ENCODE results near the gene PDE4C. TPM values are rescaled to one million over a fixed set of nuclear protein-coding genes. Genes with fewer than 3 reads are reported as not detected.
"Not testable (repeated sequence)": the region's sequence is repeated elsewhere in the genome, so short reads cannot be mapped to it uniquely, and the experiment has no call there.

PDE4C gene
- total RNA-seq, 4 donors from 2014 or later = 0.29 TPM; not detected in 3

DNA sequence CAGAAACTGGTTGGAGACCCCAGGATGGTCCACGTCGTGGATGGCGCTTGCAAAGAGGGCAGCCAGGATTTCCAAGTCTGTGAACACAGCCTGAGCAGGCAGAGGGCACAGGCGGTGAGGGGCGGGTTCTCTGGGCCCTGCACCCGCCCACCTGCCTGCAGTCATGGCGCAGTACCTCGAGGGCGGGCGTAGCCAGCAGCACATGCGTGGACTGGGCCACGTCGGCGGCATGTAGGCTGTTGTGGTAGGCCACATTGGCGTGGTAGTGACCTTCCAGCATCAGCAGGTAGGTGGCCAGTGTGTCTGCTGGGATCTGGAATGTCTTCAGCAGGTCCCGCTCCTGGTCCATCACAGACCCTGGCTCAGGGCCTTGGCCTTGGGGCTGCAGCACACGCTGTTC is 8.1 kb downstream of the PDE4C start:
- intact Hi-C loops (cut with DNase I; ENCODE audit: low total_unique reads) = no loop called here
- no peak for DNase-seq (ENCODE audit: low spot score in 2 of 2)
- 66 to 75% methylated on average over 16 to 17 of the region's 17 CpGs for WGBS, 2 donors
- TF ChIP-seq, protein P1, sequence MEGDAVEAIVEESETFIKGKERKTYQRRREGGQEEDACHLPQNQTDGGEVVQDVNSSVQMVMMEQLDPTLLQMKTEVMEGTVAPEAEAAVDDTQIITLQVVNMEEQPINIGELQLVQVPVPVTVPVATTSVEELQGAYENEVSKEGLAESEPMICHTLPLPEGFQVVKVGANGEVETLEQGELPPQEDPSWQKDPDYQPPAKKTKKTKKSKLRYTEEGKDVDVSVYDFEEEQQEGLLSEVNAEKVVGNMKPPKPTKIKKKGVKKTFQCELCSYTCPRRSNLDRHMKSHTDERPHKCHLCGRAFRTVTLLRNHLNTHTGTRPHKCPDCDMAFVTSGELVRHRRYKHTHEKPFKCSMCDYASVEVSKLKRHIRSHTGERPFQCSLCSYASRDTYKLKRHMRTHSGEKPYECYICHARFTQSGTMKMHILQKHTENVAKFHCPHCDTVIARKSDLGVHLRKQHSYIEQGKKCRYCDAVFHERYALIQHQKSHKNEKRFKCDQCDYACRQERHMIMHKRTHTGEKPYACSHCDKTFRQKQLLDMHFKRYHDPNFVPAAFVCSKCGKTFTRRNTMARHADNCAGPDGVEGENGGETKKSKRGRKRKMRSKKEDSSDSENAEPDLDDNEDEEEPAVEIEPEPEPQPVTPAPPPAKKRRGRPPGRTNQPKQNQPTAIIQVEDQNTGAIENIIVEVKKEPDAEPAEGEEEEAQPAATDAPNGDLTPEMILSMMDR (IDR thresholded peaks at IDR 0.05) = no peak
- no peak for TF ChIP-seq POLR2A (IDR thresholded peaks at IDR 0.05)
- no peak overlapping the region for H3K4me3 ChIP-seq (ENCODE audit: low read depth, poor library complexity, severe bottlenecking)

DNA sequence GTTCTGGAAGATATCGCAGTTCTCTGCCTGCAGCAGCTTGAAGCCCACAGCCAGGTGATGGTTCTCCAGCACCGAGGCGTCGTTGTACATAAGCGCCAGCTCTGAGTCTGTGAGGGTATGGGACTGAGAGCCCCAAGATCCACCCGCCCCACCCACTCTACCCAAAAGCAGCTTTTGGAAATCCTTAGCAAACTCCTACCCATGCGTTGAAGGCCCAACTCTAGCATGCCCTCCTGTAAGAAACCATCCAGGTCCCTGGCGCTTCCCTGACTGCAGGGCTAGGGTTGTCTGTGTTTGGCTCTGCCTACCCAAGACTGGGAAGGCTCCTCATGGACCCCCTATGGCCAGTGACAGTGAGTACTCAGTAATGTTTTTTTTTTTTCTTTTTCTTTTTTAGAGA is 9.4 kb downstream of the PDE4C start:
- 92 to 99% methylated on average over 8 of the region's 8 CpGs for WGBS, 2 donors
- DNase-seq (ENCODE audit: low spot score in 2 of 2) = no peak
- H3K4me3 ChIP-seq (ENCODE audit: low read depth, poor library complexity, severe bottlenecking) = no peak overlapping the region
- TF ChIP-seq, protein P1 (IDR thresholded peaks at IDR 0.05) = no peak
- TF ChIP-seq POLR2A (IDR thresholded peaks at IDR 0.05) = no peak
- intact Hi-C loops (cut with DNase I; ENCODE audit: low total_unique reads) = no loop called here

DNA sequence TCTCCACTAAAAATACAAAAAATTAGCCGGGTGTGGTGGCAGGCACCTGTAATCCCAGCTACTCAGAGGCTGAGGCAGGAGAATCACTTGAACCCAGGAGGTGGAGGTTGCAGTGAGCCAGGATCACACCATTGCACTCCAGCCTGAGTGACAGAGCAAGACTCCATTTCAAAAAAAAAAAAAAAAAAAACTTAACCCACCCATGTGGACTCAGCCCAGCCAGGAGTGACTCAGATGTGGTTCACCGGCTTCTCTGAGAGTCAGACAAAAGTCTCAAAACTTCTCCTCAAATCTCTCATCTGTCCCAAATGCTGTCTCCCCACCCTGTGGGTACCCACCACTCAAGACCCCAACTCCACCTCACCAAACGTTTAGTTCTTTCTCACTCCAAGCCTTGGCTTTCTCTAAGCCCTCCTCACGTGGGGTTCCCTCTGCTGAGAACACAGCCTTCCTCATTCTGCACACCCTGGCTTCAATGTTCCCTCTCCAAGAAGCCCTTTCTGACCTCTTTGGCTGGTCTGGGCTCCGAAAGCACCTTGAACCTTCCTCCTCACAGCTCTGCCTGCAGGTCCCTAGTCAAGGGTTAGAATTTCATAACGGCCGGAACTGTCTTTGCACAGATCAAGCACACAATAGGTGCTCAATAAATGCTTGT is 11.3 kb downstream of the PDE4C start:
- no peak overlapping the region for H3K4me3 ChIP-seq (ENCODE audit: low read depth, poor library complexity, severe bottlenecking)
- no peak for TF ChIP-seq POLR2A (IDR thresholded peaks at IDR 0.05)
- TF ChIP-seq, protein P1 (IDR thresholded peaks at IDR 0.05) = no peak
- intact Hi-C loops (cut with DNase I; ENCODE audit: low total_unique reads) = loop anchor here (5.0 kb wide), 1 partner anchor 37 kb away; no protein-coding TSS in a partner anchor
- 57% methylated on average over 7 of the region's 7 CpGs for WGBS, 2 donors
- no peak for DNase-seq (ENCODE audit: low spot score in 2 of 2)

DNA sequence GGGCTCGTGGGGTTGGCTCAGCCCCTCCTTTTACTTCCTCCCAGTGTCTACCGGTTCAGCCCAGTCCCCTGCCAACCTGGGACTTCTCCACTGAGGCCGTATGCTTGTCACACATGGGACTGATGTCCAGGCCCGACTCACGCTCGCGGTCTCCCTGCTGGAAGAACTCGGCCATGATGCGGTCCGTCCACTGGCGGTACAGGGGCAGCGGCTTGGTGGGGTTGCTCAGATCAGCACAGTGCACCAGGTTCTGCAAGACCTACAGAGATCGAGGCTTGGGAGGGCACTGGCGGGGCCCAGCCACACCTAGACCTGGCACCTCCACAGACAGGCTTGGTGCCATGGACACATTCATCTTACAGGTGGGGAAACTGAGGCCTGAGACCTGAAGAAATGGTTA is 14.6 kb downstream of the PDE4C start:
- TF ChIP-seq POLR2A (IDR thresholded peaks at IDR 0.05) = no peak
- TF ChIP-seq, protein P1 (IDR thresholded peaks at IDR 0.05) = no peak
- no peak overlapping the region for H3K4me3 ChIP-seq (ENCODE audit: low read depth, poor library complexity, severe bottlenecking)
- 77% methylated on average over 14 of the region's 14 CpGs for WGBS, 2 donors
- intact Hi-C loops (cut with DNase I; ENCODE audit: low total_unique reads) = loop anchor here (5.0 kb wide), 1 partner anchor 41 kb away; no protein-coding TSS in a partner anchor
- no peak for DNase-seq (ENCODE audit: low spot score in 2 of 2)

DNA sequence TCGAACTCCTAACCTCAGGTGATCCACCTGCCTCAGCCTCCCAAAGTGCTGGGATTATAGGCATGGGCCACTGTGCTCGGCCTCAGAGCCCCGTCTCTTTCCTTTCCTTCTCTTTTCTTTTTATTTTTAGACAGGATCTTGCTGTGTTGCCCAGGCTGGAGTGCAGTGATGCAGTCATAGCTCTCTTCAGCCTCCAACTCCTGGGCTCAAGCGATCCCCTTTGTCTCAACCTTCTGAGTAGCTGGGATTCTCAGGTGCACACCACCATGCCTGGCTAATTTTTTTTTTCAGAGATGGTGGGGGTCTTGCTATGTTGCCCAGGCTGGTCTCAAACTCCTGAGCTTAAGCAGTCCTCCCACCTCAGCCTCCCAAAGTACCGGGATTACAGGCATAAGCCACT is 16.3 kb downstream of the PDE4C start:
- H3K4me3 ChIP-seq (ENCODE audit: low read depth, poor library complexity, severe bottlenecking); DNase-seq (ENCODE audit: low spot score in 2 of 2): not testable (repeated sequence)
- 82 to 84% methylated on average over 5 of the region's 5 CpGs for whole genome bisulfite sequencing, 2 donors
- intact Hi-C loops (cut with DNase I; ENCODE audit: low total_unique reads) = loop anchor here (5.0 kb wide), 1 partner anchor 42 kb away; no protein-coding TSS in a partner anchor

DNA sequence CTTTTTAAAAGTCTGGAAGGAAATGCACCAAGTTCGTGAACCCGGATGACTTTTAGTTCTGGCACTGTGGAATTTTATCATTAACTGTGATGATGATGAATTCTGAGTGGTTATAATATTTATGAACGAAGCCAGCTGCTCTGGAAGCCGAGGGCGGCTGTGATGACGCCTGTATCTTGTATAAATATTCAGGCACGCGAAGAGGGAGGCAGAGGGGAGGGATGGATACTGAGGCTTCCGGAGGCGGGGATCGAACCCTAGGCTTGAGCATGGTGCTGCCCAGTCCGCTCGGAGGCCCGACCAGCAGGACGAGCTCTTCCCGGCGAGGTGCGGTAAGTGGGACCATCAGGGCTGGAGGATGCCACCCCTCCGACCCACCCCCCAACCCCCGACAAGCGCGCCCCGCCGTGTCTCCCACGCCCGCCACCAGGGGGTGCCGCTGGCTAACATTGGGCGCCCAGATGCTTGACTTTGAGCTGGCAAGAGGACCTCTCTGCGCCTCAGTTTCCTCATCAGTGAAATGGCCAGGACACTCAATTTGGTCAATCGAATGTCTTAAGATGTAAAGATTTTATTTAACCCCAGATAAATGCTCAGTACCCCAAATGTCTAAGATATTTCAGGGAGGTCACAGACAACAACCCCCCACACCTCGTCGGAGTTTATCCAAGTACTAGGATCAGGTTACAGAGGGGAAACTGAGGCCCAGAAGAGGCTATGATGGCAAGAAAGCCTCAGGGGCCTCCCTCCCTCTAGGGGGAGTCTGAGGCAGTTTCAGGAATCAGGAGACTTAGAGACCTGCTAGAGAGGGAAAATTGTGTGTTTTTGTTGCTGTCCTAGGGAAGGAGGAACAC is 17.9 kb downstream of the PDE4C start:
- WGBS, 2 donors = 16 to 19% methylated on average over 23 to 24 of the region's 32 CpGs
- TF ChIP-seq, protein P1 (IDR thresholded peaks at IDR 0.05) = no peak
- no peak for TF ChIP-seq POLR2A (IDR thresholded peaks at IDR 0.05)
- no peak for DNase-seq (ENCODE audit: low spot score in 2 of 2)
- intact Hi-C loops (cut with DNase I; ENCODE audit: low total_unique reads) = no loop called here
- no peak overlapping the region for H3K4me3 ChIP-seq (ENCODE audit: low read depth, poor library complexity, severe bottlenecking)

Data from lower leg skin (tissue), 4 donors.